HEK293 (cell line): ENCODE measurements around the gene TMEM207.

Source experiments
- CTCF ChIP-seq: fragments of 450-650 bp; formaldehyde crosslinking; IDR thresholded peaks from 2 replicates; pipeline ENCODE4 v1.5.1; 2016; ENCODE audit warnings: missing biosample characterization, missing genetic modification characterization
- REST ChIP-seq: fragments of 450-650 bp; formaldehyde crosslinking; IDR thresholded peaks from 2 replicates; pipeline ENCODE4 v1.5.1; 2016; ENCODE audit warnings: missing biosample characterization, missing genetic modification characterization
- TSHZ1 ChIP-seq: fragments of 450-650 bp; formaldehyde crosslinking; IDR thresholded peaks from 2 replicates; pipeline ENCODE4 v1.5.1; 2016; ENCODE audit warnings: missing biosample characterization, missing genetic modification characterization, borderline replicate concordance
- YY1 ChIP-seq: fragments of 450-650 bp; formaldehyde crosslinking; IDR thresholded peaks from 2 replicates; pipeline ENCODE4 v1.5.1; 2018; ENCODE audit warnings: missing biosample characterization, missing genetic modification characterization
- ZNF16 ChIP-seq: fragments of 450-650 bp; formaldehyde crosslinking; IDR thresholded peaks from 2 replicates; pipeline ENCODE4 v1.5.1; 2016; ENCODE audit warnings: low read depth, missing biosample characterization, missing genetic modification characterization
- ZNF211 ChIP-seq: fragments of 450-650 bp; formaldehyde crosslinking; IDR thresholded peaks from 2 replicates; pipeline ENCODE4 v1.5.1; 2016; ENCODE audit warnings: low read depth, missing biosample characterization, missing genetic modification characterization
- ZNF274 ChIP-seq, 2 experiments: fragments of 200-500 bp in 1 of 2; fragments of 450-650 bp in 1 of 2; sonication (Bioruptor generic) in 1 of 2; formaldehyde crosslinking in 1 of 2; IDR thresholded peaks; 2 replicates each; pipeline versions ENCODE4 v1.5.1 to v1.6.1; 2014 to 2016; ENCODE audit warnings: borderline replicate concordance in 1 of 2, inconsistent platforms in 1 of 2, low read length in 1 of 2, missing biosample characterization in 1 of 2, missing genetic modification characterization in 1 of 2
- ZNF350 ChIP-seq: fragments of 450-650 bp; formaldehyde crosslinking; IDR thresholded peaks from 2 replicates; pipeline ENCODE4 v1.5.0; 2017; ENCODE audit warnings: missing biosample characterization, mild to moderate bottlenecking, missing genetic modification characterization
- ZNF530 ChIP-seq: fragments of 450-650 bp; formaldehyde crosslinking; IDR thresholded peaks from 2 replicates; pipeline ENCODE4 v1.5.1; 2016; ENCODE audit warnings: low read depth, missing biosample characterization, missing genetic modification characterization
- TF ChIP-seq, protein P1 (sequence below): fragments of 450-650 bp; formaldehyde crosslinking; IDR thresholded peaks from 2 replicates; pipeline ENCODE4 v1.5.1; 2016; ENCODE audit warnings: missing biosample characterization, missing genetic modification characterization, low read depth
- TF ChIP-seq, protein P2 (sequence below): fragments of 450-650 bp; formaldehyde crosslinking; IDR thresholded peaks from 2 replicates; pipeline ENCODE4 v1.5.1; 2017; ENCODE audit warnings: missing biosample characterization, missing genetic modification characterization

DNA sequence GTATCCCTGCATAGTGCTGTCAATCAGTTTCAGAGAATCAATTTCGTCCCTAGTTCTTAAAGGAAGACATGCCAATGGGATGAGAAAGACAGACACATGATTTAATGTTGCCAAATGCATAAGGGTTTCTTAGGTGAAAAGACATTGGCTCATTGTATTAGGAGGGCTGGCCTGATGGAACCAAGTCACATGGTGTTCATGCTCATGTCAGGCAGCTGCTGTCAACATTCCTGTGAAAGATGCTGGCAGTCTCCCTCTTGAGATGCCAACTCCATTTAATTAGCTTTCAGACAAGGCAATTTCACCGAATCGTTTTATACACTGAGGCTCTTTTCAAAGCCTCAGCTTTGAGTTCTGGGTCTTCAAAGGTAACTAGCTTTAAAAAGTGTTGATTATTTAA, 48.1 kb upstream of the TMEM207 start:
- no peak for TF ChIP-seq ZNF274 (IDR thresholded peaks at IDR 0.05; ENCODE audit: low read length)
- no peak for TF ChIP-seq ZNF274 (tag by site-specific recombination; IDR thresholded peaks at IDR 0.05; ENCODE audit: borderline replicate concordance)
- TF ChIP-seq YY1 (tag by site-specific recombination) = no peak
- no peak for TF ChIP-seq CTCF (tag by site-specific recombination)
- TF ChIP-seq REST (tag by site-specific recombination) = no peak
- no peak for TF ChIP-seq ZNF530 (tag by site-specific recombination)
- TF ChIP-seq, protein P1, sequence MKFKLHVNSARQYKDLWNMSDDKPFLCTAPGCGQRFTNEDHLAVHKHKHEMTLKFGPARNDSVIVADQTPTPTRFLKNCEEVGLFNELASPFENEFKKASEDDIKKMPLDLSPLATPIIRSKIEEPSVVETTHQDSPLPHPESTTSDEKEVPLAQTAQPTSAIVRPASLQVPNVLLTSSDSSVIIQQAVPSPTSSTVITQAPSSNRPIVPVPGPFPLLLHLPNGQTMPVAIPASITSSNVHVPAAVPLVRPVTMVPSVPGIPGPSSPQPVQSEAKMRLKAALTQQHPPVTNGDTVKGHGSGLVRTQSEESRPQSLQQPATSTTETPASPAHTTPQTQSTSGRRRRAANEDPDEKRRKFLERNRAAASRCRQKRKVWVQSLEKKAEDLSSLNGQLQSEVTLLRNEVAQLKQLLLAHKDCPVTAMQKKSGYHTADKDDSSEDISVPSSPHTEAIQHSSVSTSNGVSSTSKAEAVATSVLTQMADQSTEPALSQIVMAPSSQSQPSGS (tag by site-specific recombination) = no peak
- no peak for TF ChIP-seq ZNF350 (tag by site-specific recombination)
- TF ChIP-seq ZNF16 (tag by site-specific recombination) = no peak
- no peak for TF ChIP-seq ZNF211
- TF ChIP-seq, protein P2, sequence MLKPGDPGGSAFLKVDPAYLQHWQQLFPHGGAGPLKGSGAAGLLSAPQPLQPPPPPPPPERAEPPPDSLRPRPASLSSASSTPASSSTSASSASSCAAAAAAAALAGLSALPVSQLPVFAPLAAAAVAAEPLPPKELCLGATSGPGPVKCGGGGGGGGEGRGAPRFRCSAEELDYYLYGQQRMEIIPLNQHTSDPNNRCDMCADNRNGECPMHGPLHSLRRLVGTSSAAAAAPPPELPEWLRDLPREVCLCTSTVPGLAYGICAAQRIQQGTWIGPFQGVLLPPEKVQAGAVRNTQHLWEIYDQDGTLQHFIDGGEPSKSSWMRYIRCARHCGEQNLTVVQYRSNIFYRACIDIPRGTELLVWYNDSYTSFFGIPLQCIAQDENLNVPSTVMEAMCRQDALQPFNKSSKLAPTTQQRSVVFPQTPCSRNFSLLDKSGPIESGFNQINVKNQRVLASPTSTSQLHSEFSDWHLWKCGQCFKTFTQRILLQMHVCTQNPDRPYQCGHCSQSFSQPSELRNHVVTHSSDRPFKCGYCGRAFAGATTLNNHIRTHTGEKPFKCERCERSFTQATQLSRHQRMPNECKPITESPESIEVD = no peak
- no peak for TF ChIP-seq TSHZ1 (tag by site-specific recombination)
